ENCODE measurements around the gene SNTN.
A peak's percentile ranks its signal among the peaks of the same experiment; 100 is the strongest.
"Not testable (repeated sequence)": the region's sequence is repeated elsewhere in the genome, so short reads cannot be mapped to it uniquely, and the experiment has no call there.

SNTN gene

GRCh38 chr3:63652066-63652725 is at the start of gene SNTN:
Gene SNTN, plus strand, starts transcription at chr3:63652675. Its CDS starts 13 bp downstream, at chr3:63652688.
- no peak for DNase-seq

GRCh38 chr3:63607716-63608115 is 44.8 kb upstream of the SNTN start:
- DNase-seq, result no peak

- no peak for DNase-seq
Measured at GRCh38 chr3:63609408-63609807, 43.1 kb upstream of the SNTN start.

- DNase-seq, result no peak
Measured at GRCh38 chr3:63609834-63610233, 42.6 kb upstream of the SNTN start.

- DNase-seq, result no peak
Measured at GRCh38 chr3:63611382-63611781, 41.1 kb upstream of the SNTN start.

- no peak for DNase-seq
Measured at GRCh38 chr3:63613561-63613960, 38.9 kb upstream of the SNTN start.

- no peak for DNase-seq
Measured at GRCh38 chr3:63617391-63617790, 35.1 kb upstream of the SNTN start.

- peak; percentile 54 for DNase-seq
Measured at GRCh38 chr3:63624941-63625560, 27.4 kb upstream of the SNTN start.

GRCh38 chr3:63631670-63632069 is 20.8 kb upstream of the SNTN start:
- DNase-seq, result no peak

- no peak for DNase-seq
Measured at GRCh38 chr3:63635186-63635585, 17.3 kb upstream of the SNTN start.

- no peak for DNase-seq
Measured at GRCh38 chr3:63639806-63640205, 12.7 kb upstream of the SNTN start.

GRCh38 chr3:63642488-63642887 is 10.0 kb upstream of the SNTN start:
- no peak for DNase-seq

GRCh38 chr3:63644212-63644797 is 8.2 kb upstream of the SNTN start:
- DNase-seq, result no peak

GRCh38 chr3:63644928-63645781 is 7.3 kb upstream of the SNTN start:
- not testable (repeated sequence) for DNase-seq

- no peak for DNase-seq
Measured at GRCh38 chr3:63654211-63654610, 1.7 kb downstream of the SNTN start.

- no peak for DNase-seq
Measured at GRCh38 chr3:63654931-63655330, 2.5 kb downstream of the SNTN start.

- no peak for DNase-seq
Measured at GRCh38 chr3:63655519-63655918, 3.0 kb downstream of the SNTN start.

- DNase-seq, result no peak
Measured at GRCh38 chr3:63656786-63657185, 4.3 kb downstream of the SNTN start.

GRCh38 chr3:63661242-63661641 is 8.8 kb downstream of the SNTN start:
- DNase-seq, result no peak

- no peak for DNase-seq
Measured at GRCh38 chr3:63662011-63662410, 9.5 kb downstream of the SNTN start.

- no peak for DNase-seq
Measured at GRCh38 chr3:63662500-63662899, 10.0 kb downstream of the SNTN start.

- no peak for DNase-seq
Measured at GRCh38 chr3:63670544-63670943, 18.1 kb downstream of the SNTN start.

- no peak for DNase-seq
Measured at GRCh38 chr3:63673111-63673510, 20.6 kb downstream of the SNTN start.

GRCh38 chr3:63674586-63674985 is 22.1 kb downstream of the SNTN start:
- no peak for DNase-seq
